Choroid plexus epithelial cell (primary cell): Measurements from ENCODE around the gene SH3GL1.

Experiments used
- DNase-seq: peaks from one replicate; pipeline ENCODE4 v3.0.0-alpha.2; 2010; ENCODE audit warnings: low read depth
- H3K4me3 ChIP-seq: 2 replicates; pipeline ENCODE4 v1.5.1; 2011; ENCODE audit warnings: low read depth, mild to moderate bottlenecking, control low read depth, low read length, moderate library complexity
- TF ChIP-seq, protein P1 (sequence below): conservative IDR thresholded peaks from 2 replicates; pipeline ENCODE4 v1.5.1; 2011; ENCODE audit warnings: low read depth, mild to moderate bottlenecking, control low read depth, inconsistent platforms, low read length, moderate library complexity

Gene SH3GL1

DNA sequence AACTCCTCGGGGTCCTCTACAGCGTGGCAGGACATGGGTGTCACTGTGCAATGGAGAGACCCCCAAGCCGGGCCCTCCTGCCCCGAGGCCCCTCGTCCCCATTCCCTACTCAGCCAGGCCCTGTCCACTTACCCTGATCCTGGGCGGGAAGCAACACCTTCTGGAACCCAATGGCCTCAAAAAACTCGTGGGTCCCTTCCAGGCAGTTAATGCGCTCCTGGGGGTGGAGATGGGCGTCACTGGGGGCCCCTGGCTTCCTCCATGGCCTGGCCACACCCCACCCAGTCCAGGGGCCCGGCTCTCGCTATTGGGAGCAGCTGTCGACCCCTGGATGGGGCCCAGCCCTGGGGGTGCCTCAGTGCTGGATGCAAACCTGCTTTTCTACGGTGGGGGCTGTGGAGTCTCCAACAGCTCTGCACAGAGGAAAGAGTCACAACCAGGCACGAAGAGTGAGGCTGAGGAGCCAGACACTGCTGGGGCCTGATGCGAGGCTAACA is 46.4 kb upstream of the SH3GL1 start:
- no peak overlapping the region for H3K4me3 ChIP-seq
- DNase-seq: no peak
- TF ChIP-seq, protein P1, sequence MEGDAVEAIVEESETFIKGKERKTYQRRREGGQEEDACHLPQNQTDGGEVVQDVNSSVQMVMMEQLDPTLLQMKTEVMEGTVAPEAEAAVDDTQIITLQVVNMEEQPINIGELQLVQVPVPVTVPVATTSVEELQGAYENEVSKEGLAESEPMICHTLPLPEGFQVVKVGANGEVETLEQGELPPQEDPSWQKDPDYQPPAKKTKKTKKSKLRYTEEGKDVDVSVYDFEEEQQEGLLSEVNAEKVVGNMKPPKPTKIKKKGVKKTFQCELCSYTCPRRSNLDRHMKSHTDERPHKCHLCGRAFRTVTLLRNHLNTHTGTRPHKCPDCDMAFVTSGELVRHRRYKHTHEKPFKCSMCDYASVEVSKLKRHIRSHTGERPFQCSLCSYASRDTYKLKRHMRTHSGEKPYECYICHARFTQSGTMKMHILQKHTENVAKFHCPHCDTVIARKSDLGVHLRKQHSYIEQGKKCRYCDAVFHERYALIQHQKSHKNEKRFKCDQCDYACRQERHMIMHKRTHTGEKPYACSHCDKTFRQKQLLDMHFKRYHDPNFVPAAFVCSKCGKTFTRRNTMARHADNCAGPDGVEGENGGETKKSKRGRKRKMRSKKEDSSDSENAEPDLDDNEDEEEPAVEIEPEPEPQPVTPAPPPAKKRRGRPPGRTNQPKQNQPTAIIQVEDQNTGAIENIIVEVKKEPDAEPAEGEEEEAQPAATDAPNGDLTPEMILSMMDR: no peak

DNA sequence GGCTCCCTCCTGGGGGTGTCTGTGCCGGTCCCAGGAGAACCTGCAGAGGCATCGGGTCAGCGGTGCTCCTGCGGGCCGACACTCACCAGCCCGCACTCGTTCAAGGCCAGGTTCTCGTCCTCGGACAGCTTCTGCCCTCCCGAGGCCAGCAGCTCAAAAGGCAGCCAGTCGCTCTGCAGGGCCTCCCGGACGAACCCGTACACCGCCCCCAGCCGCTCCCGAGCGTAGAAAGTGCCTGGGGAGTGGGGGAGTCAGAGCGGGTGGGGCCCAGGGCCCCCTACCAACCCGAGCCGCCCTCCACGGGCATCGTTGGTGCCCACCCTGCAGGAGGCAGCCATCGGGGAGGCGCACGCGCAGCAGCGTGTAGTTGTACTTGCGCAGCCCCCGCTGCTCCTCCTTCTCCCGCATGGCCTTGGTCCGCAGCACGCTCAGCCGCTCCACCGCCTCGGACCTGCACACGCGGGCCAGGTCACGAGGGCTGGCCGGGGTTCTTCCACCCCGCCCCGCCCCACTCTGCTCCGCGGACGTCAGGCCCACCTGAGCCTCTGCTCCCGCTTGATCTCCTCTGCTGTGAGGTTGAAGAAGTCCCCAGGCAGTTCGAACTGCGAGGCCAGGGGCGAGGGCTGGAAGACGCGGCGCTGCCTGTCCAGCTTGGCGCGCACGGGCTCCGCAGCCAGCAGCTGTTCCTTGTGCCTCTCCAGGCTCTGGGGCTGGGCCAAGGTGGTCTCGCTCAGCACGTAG is 45.8 kb upstream of the SH3GL1 start:
- DNase-seq: no peak
- no peak overlapping the region for H3K4me3 ChIP-seq
- TF ChIP-seq, protein P1: no peak

DNA sequence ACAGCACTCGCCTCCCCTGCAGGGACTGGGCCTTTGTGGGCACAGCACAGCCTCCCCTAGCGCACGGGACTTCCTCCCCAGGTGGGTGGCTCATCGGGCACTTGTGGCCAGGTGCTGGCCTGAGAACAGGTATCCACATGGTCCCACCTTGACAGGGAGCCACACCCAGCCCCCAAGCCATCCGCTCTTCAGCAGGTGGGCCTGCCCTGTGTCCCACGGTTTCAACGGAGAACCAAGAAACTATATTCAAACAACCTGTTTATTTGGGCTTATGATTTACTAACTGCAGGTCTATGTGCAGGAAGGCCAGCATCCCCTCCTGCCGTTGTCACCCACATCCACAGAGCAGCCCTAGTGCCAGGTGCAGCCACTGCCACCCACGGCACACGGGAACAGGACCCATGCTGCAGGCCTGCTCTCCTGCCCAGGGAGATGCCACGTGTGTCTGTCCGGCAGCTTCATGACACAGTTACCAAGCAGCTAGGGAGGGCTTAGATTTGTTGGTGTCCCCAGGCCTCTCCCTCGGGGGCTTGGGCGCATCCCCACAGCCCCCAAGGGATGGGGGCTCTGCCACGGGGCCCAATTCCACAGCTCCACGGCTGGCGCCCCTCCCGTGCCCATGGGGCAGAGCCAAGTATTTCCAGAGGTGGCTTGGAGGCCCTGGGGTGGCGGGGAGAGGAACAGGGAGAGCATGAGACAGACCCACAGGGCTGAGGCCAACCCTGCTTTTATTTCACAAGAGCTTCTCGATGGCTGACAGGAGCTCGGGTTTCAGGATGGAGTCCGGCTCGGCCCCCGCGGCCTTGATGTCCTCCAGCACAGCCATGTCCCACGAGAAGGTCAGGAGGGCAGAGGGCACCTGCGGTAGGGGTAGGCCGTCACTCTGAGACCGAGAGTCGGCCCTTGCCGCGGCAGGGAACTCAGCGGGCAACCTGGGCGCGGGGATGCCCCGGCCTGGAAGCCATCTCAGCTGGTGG is 44.7 kb upstream of the SH3GL1 start:
- H3K4me3 ChIP-seq: no peak overlapping the region
- peak; percentile 52 for DNase-seq
- TF ChIP-seq, protein P1: no peak

DNA sequence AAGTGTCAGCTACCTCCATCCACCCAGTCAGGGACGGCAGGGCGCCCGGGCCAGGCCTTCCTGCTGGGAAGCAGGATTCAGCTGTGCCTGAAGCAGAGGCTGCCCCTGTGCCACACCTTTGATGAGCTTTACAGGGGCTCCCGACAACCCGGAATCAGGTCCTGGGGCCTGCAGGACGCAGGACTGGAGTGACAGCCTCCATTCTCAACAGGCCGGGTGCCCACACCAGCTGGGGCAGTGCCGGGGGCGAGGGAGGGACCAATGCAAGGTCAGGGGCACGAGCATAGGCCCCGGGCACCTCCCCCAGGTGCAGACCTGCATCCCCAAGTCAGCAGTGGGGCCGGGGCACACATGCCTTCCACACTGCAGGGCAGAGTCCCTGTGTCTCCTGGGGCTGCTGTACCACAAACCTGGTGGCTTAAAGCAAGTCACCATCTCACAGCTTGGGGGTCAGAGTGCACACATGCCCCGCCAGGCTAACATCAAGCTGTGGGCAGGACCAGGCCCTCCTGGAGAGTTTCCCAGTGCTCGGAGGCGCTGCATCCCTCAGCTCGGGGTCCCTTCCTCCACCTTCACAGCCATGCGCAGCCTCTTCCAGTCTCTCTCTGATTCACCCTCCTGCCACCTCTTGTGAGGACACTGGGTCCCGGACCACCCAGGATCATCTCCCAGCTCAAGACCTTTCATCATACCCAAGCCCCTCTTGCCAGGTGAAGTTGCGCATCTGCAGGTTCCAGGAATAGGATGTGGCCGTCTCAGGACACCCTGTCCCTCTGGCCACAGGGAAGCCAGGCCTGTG is 43.8 kb upstream of the SH3GL1 start:
- H3K4me3 ChIP-seq: no peak overlapping the region
- DNase-seq: no peak
- TF ChIP-seq, protein P1: no peak

DNA sequence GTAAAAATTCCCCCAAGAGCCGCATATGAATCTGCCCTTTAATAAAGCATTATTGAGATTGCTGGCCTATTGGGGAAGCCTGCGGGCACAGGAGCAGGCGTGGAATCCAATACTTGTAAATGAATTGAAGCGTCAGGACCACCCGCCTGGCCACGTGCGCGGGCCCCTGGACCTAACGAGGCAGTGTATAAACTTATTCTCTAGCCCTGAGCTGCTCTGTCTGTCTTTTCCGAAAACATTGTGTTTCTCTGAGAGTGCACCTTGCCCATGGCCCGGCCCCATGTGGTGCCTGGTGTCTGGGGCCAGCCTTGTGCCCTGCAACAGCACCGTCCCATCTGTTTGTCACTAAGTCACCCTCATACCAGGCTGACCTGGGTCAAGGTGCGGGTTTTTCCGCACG is 42.8 kb upstream of the SH3GL1 start:
- TF ChIP-seq, protein P1: no peak
- no peak overlapping the region for H3K4me3 ChIP-seq
- no peak for DNase-seq

DNA sequence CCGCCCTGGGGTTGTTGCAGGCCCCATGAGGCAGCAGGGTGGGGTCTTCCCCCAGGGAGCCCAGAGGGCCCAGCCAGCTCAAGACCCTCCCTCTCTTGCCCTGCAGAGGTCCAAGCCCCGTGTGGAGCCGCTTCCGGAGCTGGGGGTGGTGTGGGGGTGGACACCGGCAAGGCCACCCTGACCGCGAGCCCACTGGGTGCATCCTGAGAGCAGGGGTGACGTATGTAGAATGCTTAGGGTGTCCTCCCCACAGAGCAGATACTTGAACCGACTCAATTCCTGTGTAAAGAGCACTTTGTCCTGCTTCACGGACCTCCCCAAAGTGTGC is 42.4 kb upstream of the SH3GL1 start:
- TF ChIP-seq, protein P1: no peak
- no peak for DNase-seq
- H3K4me3 ChIP-seq: no peak overlapping the region
